ENCODE results near the gene AP1G1.
"Not testable (repeated sequence)": the region's sequence is repeated elsewhere in the genome, so short reads cannot be mapped to it uniquely, and the experiment has no call there.

AP1G1 gene

GRCh38 chr16:71707199-71707598 is 101.4 kb downstream of the AP1G1 start:
- DNase-seq (ENCODE audit: extremely low read depth in 1 of 2, low read depth in 1 of 2), result no peak

DNA sequence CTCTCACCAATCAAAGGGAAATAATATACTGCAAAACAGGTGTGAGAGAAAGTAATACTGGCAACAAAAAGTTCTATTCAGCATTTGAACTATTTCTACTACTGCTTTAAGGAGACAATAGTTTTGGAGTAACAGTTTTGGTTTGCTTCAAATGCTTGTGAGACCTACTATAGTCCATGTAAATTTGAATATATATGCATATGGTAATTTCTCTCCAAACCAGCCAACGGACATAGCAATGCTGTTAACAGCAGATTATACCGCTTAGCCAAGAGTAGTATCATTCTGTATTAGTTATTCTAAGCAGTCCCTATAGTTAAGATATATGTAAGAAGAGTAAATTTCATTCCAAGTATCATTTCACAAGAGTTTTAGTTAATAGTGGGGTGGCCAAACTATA is 102.6 kb downstream of the AP1G1 start:
- DNase-seq (ENCODE audit: extremely low read depth in 1 of 2, low read depth in 1 of 2), result no peak

GRCh38 chr16:71703333-71703732 is 105.3 kb downstream of the AP1G1 start:
- DNase-seq (ENCODE audit: extremely low read depth in 1 of 2, low read depth in 1 of 2), result no peak

GRCh38 chr16:71700831-71701230 is 107.8 kb downstream of the AP1G1 start:
- no peak for DNase-seq (ENCODE audit: extremely low read depth in 1 of 2, low read depth in 1 of 2)

DNA sequence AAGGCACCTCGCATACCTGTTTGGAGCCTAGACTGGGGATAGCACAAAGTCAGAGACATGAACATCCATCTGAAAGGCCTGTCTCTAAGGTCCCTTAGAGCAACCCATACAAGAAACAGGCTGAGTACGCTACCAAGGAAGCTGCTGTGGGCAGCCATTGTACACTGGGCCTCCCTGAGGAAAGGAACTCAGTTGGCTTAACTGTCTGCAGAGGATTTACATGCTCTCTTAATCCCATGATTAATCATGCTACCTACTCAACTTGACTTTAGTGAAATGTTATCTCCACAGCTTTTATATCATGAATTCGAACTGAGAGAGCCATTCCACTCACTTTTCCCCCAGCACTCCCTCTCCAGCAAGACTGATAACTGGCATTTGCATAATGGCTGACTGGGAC is 110.1 kb downstream of the AP1G1 start:
- DNase-seq (ENCODE audit: extremely low read depth in 1 of 2, low read depth in 1 of 2), result no peak

DNA sequence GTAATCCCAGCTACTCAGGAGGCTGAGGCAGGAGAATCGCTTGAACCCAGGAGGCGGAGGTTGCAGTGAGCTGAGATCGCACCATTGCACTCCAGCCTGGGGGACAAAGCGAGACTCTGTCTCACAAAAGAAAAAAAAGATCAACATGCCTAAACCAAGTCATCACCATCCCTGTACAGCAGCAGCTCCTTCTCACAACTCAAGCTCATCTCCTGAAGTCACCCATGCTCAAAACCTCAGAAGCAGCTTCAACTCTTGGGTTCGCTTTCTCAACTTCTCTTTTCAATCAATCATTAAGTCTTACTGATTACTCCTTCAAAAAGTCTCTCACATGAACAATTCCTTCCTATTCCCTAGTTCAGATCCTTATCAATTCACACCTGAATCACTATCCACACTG is 115.5 kb downstream of the AP1G1 start:
- DNase-seq (ENCODE audit: extremely low read depth in 1 of 2, low read depth in 1 of 2), result no peak

DNA sequence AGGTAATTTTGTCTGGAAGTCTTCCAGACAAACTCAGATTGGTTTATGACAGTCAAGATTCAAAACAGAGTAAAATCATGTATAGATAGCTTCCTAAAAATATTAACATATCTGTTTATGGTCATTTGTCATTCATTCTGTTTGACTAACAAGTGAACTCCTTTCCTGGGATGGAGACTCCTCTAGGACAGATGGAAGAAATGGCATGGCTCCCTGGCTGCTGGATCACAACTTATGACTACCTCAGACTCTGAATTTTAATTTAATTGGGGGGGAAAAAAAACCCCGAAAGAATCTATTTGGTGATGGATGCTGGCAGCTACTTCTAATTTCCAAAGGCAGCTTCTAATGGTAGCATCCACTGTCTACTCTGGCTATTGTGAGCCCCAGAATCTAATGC is 118.7 kb downstream of the AP1G1 start:
- no peak for DNase-seq (ENCODE audit: extremely low read depth in 1 of 2, low read depth in 1 of 2)

- no peak for DNase-seq (ENCODE audit: extremely low read depth in 1 of 2, low read depth in 1 of 2)
These were observed 120.8 kb downstream of the AP1G1 start for GRCh38 chr16:71687861-71688260.

GRCh38 chr16:71684280-71684679 is 124.4 kb downstream of the AP1G1 start:
- not testable (repeated sequence) for DNase-seq (ENCODE audit: extremely low read depth in 1 of 2, low read depth in 1 of 2)

GRCh38 chr16:71681360-71681759 is 127.3 kb downstream of the AP1G1 start:
- DNase-seq (ENCODE audit: extremely low read depth in 1 of 2, low read depth in 1 of 2), result no peak
